Measurements from ENCODE around the gene ST3GAL2.
"Not testable (repeated sequence)": the region's sequence is repeated elsewhere in the genome, so short reads cannot be mapped to it uniquely, and the experiment has no call there.

Gene ST3GAL2

DNA sequence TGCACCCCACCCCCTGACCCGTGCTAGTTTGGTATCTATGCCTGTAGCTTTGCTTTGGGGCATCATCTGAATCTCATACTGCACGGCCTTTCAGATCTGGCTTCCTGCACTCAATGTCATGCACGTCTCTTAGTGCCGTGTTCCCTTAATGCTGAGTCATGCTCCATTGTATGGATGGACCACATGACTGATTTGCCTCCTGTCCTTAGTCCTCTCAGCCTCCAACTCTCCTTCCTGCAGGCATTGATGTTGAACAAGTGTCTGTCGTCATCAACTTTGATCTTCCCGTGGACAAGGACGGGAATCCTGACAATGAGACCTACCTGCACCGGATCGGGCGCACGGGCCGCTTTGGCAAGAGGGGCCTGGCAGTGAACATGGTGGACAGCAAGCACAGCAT lies 106.2 kb downstream of the ST3GAL2 start:
- not testable (repeated sequence) for DNase-seq (ENCODE audit: low read depth in 2 of 2)

DNA sequence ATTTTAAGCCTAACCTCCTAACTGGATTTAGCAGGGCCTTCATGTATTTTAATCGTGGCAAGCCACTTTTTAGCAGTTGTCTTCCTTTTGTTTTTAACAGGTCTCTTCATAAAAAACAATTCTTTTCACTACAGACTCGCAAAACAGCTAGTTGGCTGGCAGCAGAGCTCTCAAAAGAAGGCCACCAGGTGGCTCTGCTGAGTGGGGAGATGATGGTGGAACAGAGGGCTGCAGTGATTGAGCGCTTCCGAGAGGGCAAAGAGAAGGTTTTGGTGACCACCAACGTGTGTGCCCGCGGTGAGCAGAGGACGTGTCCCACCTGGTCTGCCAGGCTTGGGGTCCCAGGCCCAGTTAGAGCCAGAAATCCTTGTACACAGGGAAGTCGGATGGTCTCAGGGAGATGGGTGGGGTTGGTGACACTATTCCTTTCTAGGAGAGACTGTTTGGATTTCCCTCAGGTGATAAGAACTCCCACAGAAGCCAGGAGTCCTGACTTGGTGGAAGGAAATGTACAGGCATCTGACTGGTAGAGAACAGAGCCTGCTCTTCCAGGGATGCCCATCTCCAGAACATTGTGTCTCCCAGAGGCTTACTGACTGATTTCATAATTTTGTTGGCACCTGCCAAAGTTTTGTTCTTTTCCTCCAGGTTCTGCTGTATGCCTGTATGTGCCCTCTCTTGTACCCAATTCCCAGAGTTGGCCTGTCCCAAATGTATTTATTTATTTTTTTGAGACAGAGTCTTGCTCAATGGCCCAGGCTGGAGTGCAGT lies 107.1 kb downstream of the ST3GAL2 start:
- DNase-seq (ENCODE audit: low read depth in 2 of 2) = no peak

DNA sequence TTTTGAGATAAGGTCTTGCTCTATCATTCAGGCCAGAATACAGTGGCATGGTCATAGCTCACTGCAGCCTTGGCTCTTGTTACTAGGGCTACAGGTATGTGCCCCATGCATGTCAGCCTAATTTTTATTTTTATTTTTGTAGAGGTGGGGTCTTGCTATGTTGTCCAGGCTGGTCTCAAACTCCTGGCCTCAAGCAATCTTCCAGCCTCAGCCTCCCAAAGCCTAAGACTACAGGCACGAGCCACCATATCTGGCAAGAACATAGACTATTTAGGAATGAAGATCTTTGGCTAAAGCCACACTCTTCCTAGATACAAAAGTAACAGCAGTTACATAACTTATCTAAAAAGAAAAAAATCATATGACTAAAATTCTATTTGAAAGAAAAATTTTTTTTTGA lies 107.8 kb downstream of the ST3GAL2 start:
- DNase-seq (ENCODE audit: low read depth in 2 of 2) = no peak

Measured in activated CD4-positive, alpha-beta T cell treated with anti-CD3 and anti-CD28 coated beads for 24 hours (primary cell).